Right lobe of liver (tissue), 4 donors: Measurements from ENCODE around the gene GOT1.

ENCODE experiments used
- POLR2A ChIP-seq: fragments of 450-650 bp; IDR thresholded peaks from one replicate; pipeline ENCODE4 v1.6.1; 2017; ENCODE audit warnings: antibody characterized with exemption, mild to moderate bottlenecking
- TF ChIP-seq, protein P1 (sequence below), 4 donors: fragments of 200-600 bp in 3 of 4; fragments of 450-650 bp in 1 of 4; IDR thresholded peaks; one replicate each; pipeline versions ENCODE4 v1.5.1 to v1.8.0; 2016 to 2022; ENCODE audit warnings: antibody characterized with exemption in 4 of 4, mild to moderate bottlenecking in 2 of 4
- donor health status: DM: no; HTN: no; CAD: no.
- donor health status: DM: no; HTN: no; CAD: no.
- donor health status: DM: no; HTN: yes; CAD: no.

DNA sequence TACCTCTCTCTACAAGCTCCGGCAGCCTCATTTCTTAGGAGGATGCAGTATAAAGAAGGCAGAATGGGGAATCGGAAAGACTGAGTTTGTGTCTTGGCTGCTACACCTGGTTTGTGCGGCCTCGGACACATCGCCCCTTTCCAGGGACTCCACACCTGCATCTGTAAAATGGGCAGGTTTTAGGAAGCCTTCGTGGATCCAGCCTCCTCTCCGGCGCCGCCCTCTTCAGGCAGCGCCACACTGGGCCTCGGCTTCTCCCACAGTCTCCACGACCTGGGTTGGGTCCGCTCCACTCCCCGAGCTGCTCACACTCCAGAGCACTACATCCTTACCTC lies 341 bp downstream of the GOT1 start:
- TF ChIP-seq POLR2A, result no peak
- TF ChIP-seq, protein P1, sequence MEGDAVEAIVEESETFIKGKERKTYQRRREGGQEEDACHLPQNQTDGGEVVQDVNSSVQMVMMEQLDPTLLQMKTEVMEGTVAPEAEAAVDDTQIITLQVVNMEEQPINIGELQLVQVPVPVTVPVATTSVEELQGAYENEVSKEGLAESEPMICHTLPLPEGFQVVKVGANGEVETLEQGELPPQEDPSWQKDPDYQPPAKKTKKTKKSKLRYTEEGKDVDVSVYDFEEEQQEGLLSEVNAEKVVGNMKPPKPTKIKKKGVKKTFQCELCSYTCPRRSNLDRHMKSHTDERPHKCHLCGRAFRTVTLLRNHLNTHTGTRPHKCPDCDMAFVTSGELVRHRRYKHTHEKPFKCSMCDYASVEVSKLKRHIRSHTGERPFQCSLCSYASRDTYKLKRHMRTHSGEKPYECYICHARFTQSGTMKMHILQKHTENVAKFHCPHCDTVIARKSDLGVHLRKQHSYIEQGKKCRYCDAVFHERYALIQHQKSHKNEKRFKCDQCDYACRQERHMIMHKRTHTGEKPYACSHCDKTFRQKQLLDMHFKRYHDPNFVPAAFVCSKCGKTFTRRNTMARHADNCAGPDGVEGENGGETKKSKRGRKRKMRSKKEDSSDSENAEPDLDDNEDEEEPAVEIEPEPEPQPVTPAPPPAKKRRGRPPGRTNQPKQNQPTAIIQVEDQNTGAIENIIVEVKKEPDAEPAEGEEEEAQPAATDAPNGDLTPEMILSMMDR (IDR thresholded peaks at IDR 0.05), result no peak
